Loucy (cell line): ENCODE results near the gene SCAMP2.

ENCODE experiments used
- CTCF ChIP-seq: fragments of 200-600 bp; sonication (generic); conservative IDR thresholded peaks from 2 replicates; pipeline ENCODE4 v1.5.1; 2014; ENCODE audit warnings: mild to moderate bottlenecking, antibody characterized with exemption, low read length
- EZH2phosphoT487 ChIP-seq: fragments of 200-600 bp; IDR thresholded peaks from 2 replicates; pipeline ENCODE4 v1.6.1; 2018; ENCODE audit warnings: antibody characterized with exemption, mild to moderate bottlenecking, moderate library complexity, borderline replicate concordance

DNA sequence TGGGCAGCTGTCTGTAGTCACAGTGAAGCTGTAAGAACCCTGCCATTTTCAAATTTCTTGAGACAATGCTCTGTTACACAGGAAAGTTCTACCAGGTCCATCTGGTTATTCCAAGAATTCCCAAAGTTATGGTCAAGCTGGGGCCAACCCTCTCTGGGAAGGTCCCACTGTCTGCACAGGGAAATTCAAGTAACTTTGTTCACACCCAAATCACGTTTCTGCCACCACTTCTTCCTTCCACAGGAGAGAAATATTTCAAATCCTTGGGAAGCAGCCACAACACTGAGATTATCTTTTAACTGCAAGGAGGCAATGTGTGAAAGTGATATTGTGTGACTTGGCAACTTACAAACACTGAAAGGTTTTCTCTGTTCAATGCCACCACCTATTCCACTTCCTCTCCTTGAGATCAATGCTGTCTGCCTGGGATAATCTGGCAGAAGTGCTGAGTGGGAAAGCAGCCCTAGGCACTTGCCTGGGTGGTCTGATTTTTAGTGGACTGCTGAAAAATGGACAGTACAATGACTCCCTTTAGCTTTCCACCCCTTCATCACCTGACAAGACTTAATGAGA is 5.6 kb downstream of the SCAMP2 start:
- TF ChIP-seq CTCF (no peak), EZH2phosphoT487 (no peak)
